Measurements from ENCODE around the gene JARID2. TPM values are rescaled to one million over a fixed set of nuclear protein-coding genes. Genes with fewer than 3 reads are reported as not detected.

Gene JARID2
- total and polyA plus RNA-seq, 4 donors, result 1.4 to 12.3 (median 3.4) TPM

DNA sequence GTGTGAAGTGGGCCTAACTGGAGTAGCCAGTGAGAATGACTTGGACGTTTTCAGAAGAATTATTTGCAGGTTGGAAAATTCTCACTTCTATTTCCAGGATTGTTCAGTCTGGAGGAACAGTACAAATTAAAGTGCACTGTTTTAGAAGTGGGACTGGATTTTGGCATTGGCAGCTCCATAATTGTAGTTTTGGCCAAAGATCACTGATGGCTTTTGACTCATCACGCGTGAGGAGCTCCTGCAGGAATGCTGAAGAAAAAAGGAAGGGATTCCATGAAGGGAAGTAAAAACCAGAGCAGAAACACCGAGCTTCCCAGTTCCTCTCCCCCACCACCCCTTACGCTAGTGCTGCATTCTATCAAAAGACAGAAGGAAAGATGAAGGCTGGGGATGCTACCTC, 103.5 kb downstream of the JARID2 start:
- Histone ChIP-seq H3K27ac (ENCODE audit: low read depth in 1 of 2, low read length in 2 of 2) (no peak overlapping the region), H3K4me1 (ENCODE audit: control insufficient read depth in 4 of 4, insufficient read depth in 4 of 4, low read length in 3 of 4) (peaks cover 0 to 8% (median 4%) of the 10 kb centered on the region in 4 donors), H3K9me3 (ENCODE audit: control insufficient read depth in 4 of 4, low read length in 3 of 4) (no peaks in the 10 kb centered on the region), H3K4me3 (ENCODE audit: low read depth in 1 of 3, low read length in 3 of 3) (no peak overlapping the region), H3K9ac (ENCODE audit: low read depth in 1 of 2, low read length in 2 of 2) (no peak overlapping the region), H3K36me3 (ENCODE audit: control insufficient read depth in 4 of 4, insufficient read depth in 3 of 4, low read depth in 1 of 4, low read length in 3 of 4) (no peaks in the 10 kb centered on the region), H3K27me3 (ENCODE audit: control insufficient read depth in 4 of 4, insufficient read depth in 4 of 4, low read length in 3 of 4) (no peaks in the 10 kb centered on the region)
- TF ChIP-seq EGR1 (IDR thresholded peaks at IDR 0.05; ENCODE audit: low read depth in 2 of 2) (no peak), FOXA1 (IDR thresholded peaks at IDR 0.05) (no peak), GABPA (IDR thresholded peaks at IDR 0.05 in 1 of 2, conservative IDR thresholded peaks at IDR 0.05 in 1 of 2) (no peak)
- no peak for DNase-seq (ENCODE audit: low spot score)
- 94% methylated on average over 5 of the region's 5 CpGs for WGBS

DNA sequence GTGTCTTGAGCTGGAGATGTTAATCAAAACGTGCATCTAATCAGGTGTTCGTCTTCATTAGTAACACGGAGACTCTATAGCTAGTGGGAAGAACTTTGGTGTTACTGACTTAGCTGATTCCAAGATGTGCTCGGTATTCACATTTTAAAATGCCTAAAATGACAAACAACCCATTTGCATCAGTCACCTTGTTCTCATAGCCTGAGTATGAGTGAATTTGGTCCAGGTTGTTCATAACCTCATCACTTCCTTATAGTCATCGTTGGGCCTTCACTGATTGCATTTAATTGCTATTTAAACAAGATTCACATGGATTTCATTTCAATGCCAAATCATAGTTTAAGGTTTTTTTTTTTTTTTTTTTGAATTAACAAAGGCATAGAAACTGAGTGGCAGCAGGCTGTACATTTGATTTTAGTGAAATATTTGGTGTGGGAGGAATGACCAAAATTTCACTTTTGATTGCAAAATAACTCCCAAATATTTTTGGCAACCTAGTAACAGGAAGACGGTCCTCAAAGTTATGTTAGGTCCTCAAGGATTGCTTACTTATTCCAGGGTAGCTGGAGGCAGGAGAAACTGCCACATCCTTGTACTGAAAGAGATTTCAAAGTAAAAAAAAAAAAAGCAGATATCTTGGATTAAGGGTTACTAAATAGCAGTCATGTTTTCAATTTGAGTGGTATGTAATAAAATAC, 104.7 kb downstream of the JARID2 start:
- H3K9ac ChIP-seq (ENCODE audit: low read depth in 1 of 2, low read length in 2 of 2), result no peak overlapping the region
- H3K4me3 ChIP-seq (ENCODE audit: low read depth in 1 of 3, low read length in 3 of 3), result no peak overlapping the region
- H3K4me1 ChIP-seq (ENCODE audit: control insufficient read depth in 4 of 4, insufficient read depth in 4 of 4, low read length in 3 of 4), result peaks cover 0 to 8% (median 4%) of the 10 kb centered on the region in 4 donors
- H3K27me3 ChIP-seq (ENCODE audit: control insufficient read depth in 4 of 4, insufficient read depth in 4 of 4, low read length in 3 of 4), result no peaks in the 10 kb centered on the region
- no peak for TF ChIP-seq NR2F2 (IDR thresholded peaks at IDR 0.05)
- no peak for TF ChIP-seq HNF4A (conservative IDR thresholded peaks at IDR 0.05)
- TF ChIP-seq CTCF (IDR thresholded peaks at IDR 0.05; ENCODE audit: low read depth, low read length, missing input control), result no peak
- no peak for TF ChIP-seq RAD21 (IDR thresholded peaks at IDR 0.05)
- H3K27ac ChIP-seq (ENCODE audit: low read depth in 1 of 2, low read length in 2 of 2), result no peak overlapping the region
- no peaks in the 10 kb centered on the region for H3K9me3 ChIP-seq (ENCODE audit: control insufficient read depth in 4 of 4, low read length in 3 of 4)
- no peak for DNase-seq (ENCODE audit: low spot score)
- no peaks in the 10 kb centered on the region for H3K36me3 ChIP-seq (ENCODE audit: control insufficient read depth in 4 of 4, insufficient read depth in 3 of 4, low read depth in 1 of 4, low read length in 3 of 4)
- WGBS, result 83% methylated on average over 6 of the region's 6 CpGs

DNA sequence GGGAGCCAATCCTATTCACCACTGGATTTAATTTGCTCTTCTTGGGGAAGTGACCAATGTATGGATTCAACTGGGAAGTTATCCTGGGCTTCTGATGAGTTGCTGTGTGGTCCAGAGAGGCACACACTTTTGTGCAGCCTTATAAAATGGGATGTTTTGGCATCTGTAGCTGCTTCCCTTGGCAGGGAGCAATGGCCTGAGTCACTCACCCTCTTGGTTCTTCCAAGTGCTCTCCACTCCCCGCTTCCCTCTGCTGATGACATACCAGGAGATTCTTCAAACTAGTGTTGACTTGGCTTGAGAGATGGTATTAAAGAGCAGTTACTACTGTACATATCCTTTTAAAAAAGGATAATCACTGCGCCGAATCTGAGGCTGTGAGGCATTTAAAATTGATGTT, 105.8 kb downstream of the JARID2 start:
- Histone ChIP-seq H3K36me3 (ENCODE audit: control insufficient read depth in 4 of 4, insufficient read depth in 3 of 4, low read depth in 1 of 4, low read length in 3 of 4) (no peaks in the 10 kb centered on the region), H3K27me3 (ENCODE audit: control insufficient read depth in 4 of 4, insufficient read depth in 4 of 4, low read length in 3 of 4) (no peaks in the 10 kb centered on the region), H3K9ac (ENCODE audit: low read depth in 1 of 2, low read length in 2 of 2) (no peak overlapping the region), H3K4me3 (ENCODE audit: low read depth in 1 of 3, low read length in 3 of 3) (no peak overlapping the region), H3K9me3 (ENCODE audit: control insufficient read depth in 4 of 4, low read length in 3 of 4) (no peaks in the 10 kb centered on the region), H3K4me1 (ENCODE audit: control insufficient read depth in 4 of 4, insufficient read depth in 4 of 4, low read length in 3 of 4) (peaks cover 0 to 8% (median 4%) of the 10 kb centered on the region in 4 donors), H3K27ac (ENCODE audit: low read depth in 1 of 2, low read length in 2 of 2) (no peak overlapping the region)
- no peak for TF ChIP-seq RAD21 (IDR thresholded peaks at IDR 0.05)
- TF ChIP-seq, protein P1, sequence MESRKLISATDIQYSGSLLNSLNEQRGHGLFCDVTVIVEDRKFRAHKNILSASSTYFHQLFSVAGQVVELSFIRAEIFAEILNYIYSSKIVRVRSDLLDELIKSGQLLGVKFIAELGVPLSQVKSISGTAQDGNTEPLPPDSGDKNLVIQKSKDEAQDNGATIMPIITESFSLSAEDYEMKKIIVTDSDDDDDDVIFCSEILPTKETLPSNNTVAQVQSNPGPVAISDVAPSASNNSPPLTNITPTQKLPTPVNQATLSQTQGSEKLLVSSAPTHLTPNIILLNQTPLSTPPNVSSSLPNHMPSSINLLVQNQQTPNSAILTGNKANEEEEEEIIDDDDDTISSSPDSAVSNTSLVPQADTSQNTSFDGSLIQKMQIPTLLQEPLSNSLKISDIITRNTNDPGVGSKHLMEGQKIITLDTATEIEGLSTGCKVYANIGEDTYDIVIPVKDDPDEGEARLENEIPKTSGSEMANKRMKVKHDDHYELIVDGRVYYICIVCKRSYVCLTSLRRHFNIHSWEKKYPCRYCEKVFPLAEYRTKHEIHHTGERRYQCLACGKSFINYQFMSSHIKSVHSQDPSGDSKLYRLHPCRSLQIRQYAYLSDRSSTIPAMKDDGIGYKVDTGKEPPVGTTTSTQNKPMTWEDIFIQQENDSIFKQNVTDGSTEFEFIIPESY (IDR thresholded peaks at IDR 0.05), result no peak
- TF ChIP-seq GABPA (IDR thresholded peaks at IDR 0.05 in 1 of 2, conservative IDR thresholded peaks at IDR 0.05 in 1 of 2), result no peak
- TF ChIP-seq JUND (IDR thresholded peaks at IDR 0.05), result no peak
- no peak for TF ChIP-seq MAX (IDR thresholded peaks at IDR 0.05)
- TF ChIP-seq SP1 (IDR thresholded peaks at IDR 0.05), result no peak
- TF ChIP-seq NR2F2 (IDR thresholded peaks at IDR 0.05), result no peak
- TF ChIP-seq FOXA1 (IDR thresholded peaks at IDR 0.05), result no peak
- 88% methylated on average over 3 of the region's 3 CpGs for WGBS
- no peak for DNase-seq (ENCODE audit: low spot score)

Data from liver (tissue), 9 donors.